NOMO-1 (cell line): ENCODE measurements around the gene MEMO1.
"Not testable (repeated sequence)": the region's sequence is repeated elsewhere in the genome, so short reads cannot be mapped to it uniquely, and the experiment has no call there.

Experiments
- DNase-seq, 2 experiments: peaks; one replicate each; lab custom pipeline; 2025; ENCODE audit not compliant: unreplicated experiment in 2 of 2; lab: John Stamatoyannopoulos, UW

MEMO1 gene

DNA sequence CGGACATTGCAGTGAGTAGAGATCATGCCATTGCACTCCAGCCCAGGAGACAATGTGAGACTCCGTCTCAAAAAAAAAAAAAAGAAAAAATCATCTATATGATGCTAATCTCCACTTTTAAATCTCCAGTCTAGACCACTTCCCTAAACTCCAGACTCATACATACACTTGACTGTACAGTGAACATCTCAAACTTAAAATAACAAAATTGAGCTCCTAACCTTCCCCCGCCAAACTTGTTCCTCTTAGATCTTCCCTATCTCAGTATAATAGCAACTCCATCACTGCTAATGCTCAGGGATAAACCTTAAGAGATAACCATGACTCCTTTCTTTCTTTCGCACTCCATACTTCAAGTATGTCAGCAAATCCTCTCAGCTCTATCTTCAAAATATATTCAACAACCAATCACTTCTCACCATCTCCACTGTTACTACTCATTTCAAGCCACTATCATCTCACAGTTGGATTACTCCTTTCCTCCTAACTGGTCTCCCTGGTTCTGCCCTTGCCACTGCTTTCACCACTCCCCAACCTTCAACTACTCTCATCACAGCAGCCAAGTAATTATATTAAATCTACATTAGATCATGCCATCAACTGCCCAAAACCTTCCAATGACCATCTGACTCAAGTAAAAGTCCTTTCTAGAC lies 12.0 kb downstream of the MEMO1 start:
- DNase-seq = peak in 1 of 2 experiments; percentile 25

DNA sequence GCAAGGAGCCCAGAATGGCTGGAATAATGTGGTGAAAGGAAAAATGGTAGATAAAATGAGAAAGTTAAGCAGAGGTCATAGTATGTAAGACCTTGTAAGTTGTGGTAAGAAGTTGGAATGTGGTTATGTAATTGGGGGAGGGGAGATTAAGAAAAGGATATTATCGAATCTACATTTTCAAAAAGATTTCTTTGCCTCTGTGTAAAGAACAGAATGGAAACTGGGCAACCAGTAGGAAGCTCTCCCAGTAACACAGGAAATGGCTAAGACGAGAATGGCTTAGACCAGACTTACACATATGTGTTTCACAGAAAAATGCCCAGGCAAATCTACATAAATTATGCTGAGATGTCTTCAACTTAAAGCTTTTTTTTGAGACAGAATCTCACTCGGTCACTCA lies 13.2 kb downstream of the MEMO1 start:
- DNase-seq = no peak

DNA sequence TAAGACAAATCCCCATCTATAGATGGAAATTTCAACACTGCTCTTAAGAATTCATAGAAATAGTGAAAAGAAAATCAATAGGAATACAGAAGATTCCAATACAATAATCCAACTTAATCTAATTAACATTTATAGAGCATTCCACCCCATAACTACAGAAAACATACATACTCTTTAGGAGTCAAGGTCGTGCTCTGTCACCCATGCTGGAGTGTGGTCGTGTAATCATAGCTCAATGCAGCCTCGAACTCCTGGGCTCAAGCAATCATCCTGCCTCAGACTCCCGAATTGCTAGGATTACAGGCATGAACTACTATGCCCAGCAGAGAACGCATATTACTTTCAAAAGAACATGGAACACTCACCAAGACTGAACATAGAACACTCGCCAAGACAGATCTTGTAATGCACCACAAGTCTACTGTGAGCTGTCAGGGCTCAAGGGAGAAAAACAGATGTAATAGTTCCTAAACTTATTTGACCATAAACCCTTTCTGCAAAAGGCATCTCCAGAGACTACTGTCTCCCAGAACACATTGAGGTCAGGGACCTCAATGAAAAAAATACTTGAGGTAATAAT lies 14.1 kb downstream of the MEMO1 start:
- DNase-seq = no peak

DNA sequence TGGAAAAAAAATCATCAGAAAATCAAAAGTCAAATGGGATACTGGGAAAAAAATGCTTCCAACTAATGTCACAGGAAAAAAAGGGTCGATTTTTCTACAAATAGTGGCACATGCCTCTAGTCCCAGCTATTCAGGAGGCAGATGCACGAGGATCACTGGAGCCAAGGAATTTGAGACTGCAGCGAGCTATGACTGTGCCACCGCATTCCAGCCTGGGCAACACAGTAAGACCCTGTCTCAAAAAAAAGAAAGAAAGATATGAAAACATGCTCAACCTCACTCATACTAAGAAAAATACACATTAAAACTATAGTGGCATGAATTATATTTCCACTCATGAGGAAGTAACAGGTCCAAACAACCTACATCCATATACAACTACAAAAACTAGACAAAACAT lies 17.9 kb downstream of the MEMO1 start:
- DNase-seq = no peak

DNA sequence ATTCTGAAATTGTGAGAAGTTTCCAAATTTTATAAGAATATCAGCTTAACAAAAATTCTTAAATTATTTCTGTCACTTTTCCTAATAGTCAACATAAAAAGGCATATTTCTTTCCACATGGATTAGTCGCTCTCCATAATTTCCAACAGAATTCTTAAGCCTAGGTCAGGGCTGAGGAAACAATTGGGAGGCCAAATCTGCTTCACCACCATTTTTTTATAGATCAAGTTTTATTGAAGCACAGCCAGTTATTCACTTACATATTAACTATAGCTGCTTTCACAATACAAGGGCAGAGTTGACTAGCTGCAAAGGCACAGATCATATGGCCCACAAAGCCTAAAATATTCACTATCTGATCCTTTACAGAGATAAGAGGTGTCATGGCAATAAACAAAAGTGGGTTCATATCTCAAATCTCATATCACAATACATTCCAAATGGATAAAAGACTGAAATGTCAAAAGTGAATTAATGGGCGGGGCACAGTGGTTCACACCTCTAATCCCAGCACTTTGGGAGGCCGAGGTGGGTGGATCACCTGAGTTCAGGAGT lies 18.7 kb downstream of the MEMO1 start:
- DNase-seq = no peak

DNA sequence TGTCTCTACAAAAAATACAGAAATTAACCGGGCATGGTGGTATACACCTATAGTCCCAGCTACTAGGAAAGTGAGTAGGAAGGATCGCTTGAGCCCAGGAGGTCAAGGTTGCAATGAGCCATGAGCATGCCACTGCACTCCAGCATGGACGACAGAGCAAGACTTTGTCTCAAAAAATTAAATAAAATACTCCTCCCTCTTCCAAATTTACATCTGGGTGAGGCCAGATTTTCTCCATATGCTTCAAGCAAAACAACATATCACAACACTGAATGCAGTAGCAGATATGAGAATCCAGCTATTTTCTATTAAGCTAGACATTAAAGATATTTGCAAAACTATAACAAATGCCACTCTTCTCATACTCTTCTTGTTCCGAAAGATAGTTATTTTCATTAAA lies 20.9 kb downstream of the MEMO1 start:
- DNase-seq = no peak

DNA sequence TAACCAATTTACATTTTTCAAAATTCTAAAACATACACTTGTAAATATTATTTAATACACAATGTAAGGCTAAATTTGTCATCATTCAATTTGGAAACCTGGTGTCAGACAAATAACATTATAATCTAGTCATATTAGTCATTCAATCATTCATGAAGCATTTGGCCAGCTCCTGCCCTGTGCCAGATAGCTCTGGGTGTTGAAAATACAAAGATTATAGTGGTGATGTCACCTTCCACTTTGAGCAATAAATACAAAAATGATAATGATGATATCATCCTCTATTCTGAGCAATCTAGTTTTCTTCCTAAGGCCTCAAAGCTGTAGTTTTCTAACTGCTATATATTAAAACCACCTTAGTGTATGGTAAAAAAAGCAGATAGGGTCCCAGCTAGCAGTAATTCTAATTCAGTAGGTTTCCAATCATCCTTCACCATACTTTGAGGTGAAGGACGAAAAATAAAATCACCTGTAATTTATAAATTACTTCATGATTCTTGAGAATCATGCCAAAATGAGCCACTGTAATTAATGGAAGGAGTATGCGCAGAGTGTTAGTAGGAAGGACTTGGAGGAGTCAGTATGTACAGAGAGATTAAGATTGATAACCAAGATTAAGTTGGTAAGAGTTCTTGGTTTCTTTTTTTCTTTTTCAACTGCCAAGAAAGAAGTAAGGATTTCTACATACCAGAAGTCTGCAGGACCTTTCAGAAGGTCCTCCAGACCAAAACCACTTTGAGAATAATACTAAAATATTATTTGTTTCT lies 23.2 kb downstream of the MEMO1 start:
- DNase-seq = no peak

DNA sequence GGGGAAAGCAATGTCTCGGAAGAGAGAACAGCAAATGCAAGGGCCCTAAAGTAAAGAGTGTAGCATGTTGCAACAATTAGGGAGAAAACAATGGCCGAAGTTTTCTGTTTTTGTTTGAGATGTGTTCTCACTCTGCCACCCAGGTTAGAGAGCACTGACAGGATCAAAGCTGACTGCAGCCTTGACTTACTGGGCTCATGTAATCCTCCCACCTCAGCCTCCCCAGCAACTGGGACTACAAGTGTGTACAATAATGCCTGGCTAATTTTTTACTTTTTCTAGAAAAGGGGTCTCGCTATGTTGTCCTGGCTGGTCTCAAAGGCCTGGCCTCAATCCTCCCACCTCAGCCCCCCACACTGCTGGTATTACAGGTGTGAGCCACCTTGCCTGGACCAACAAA lies 23.9 kb downstream of the MEMO1 start:
- DNase-seq = no peak

DNA sequence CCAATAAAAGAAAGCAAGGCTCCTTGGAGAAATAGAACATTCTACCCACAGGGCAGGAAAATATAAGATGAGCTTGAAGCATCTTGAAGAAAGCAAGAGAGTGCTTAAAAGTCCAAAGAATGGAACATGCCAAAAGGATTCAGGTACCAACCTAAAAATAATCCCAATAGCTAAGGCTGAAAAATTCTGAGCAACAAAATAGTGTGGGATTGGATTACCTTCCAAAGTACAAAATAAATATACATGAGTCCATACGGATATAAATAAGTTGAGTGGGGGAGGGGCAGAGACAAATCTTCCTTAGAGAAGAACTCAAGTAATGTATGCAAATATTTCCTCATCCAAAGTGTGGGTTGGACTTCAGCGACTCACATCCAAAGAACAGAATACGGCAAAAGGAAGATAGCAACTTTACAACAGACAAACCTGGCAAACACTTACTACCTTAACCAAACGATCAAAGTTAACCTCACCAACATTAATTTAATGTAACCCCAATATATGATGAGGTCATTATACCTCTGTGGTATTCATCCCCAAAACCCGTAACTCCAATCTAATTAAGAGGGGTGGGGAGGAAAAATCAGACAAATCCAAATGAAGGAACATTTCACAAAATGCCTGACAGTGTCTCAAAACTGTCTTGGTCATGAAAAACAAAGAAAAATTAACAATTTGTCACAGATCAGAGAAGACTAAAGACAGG lies 26.9 kb downstream of the MEMO1 start:
- no peak for DNase-seq

DNA sequence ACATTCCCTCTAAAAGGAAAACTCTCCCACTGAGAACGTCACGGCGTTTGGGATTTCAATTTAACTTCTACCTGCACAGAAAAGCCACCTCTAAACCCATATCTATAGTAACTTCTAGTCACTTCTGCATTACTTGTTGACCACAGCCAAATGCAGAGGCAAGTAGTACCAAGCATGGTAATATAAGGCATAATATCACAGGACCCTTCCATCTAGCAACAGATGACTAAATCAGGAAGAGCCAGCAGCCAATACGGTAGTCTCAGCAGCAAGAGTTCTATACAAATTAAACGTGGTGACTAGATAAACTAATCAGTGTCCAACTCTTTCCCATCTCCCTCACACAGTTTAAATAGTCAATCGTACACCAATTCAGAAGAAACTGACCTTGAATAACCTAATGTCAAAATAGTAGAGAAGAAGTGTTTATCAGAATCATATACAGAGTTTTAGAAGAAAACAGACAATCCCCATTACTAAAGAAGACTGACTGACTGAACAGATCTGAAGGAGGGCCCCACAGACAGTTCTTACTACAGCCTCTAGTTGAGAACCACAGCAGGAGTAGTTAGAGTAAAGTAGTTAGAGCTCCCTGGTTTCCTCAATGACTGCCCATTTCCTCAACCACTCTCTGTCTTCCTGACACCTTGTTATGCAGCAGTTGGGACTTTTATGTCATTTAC lies 30.0 kb downstream of the MEMO1 start:
- peak in 1 of 2 experiments; percentile 72 for DNase-seq

DNA sequence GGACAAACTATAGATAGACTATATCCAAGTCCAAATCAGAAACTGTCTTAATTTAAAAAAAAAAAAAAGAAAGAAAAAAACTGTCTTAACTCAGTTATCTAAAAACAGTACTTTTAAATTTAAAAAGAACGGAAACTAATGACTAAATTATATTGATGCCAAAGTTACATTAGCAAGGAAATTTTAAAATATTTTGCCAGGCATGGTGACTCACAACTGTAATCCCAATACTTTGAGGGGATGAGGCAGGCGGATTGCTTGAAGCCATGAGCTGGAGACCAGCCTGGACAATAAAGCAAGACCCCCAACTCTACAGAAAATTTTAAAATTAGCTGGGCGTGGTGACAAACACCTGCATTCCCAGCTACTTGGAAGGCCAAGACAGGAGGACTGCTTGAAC lies 30.9 kb downstream of the MEMO1 start:
- no peak for DNase-seq

DNA sequence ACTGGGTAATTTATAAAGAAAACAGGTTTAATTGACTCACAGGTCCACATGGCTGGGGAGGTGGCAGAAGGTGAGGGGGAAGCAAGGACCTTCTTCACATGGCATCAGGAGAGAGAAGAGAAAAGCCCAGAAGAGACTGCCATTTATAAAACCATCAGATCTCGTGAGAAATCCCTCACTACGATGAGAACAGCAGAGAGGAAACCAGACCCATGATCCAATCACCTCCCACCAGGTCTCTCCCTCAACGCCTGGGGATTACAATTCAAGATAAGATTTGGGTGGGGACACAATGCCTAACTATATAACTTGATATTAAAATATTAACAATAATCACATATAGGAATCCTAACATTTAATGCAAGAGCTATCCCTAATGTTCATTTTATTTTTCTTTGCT lies 31.8 kb downstream of the MEMO1 start:
- DNase-seq = no peak

DNA sequence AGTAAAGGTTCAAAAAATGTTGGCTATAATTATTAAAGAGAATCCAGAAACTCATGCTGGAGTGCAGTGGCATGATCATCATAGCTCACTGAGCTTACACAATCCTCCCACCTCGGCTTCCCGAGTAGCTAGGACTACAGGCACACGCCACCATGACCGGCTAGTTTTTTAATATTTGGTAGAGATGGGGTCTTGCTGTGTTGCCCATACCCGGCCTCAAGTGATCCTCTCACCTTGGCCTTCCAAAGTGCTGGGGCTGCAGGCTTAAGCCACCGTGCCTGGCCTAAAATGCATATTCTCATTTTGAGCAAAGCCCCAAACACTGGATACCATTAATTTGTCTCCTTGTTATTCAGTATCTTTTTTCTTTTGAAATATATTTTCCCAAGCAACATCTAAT lies 32.4 kb downstream of the MEMO1 start:
- no peak for DNase-seq

DNA sequence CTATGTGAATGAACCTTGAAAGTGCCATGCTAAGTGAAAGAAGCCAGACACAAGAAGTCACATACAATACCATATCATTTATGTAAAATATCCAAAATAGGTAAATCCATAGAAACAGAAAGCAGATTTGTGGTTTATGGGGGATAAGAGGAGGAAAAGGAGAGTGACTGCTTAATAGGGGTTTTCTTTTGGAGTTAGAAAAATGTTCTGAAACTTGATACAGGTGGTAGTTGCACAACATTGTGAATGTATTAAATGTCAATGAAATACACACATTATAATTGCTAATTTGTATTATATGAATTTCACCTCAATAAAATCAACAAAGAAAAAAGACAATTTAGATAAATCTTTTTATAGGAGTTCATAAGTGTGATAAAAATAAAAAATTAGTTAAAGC lies 37.1 kb downstream of the MEMO1 start:
- DNase-seq = no peak

DNA sequence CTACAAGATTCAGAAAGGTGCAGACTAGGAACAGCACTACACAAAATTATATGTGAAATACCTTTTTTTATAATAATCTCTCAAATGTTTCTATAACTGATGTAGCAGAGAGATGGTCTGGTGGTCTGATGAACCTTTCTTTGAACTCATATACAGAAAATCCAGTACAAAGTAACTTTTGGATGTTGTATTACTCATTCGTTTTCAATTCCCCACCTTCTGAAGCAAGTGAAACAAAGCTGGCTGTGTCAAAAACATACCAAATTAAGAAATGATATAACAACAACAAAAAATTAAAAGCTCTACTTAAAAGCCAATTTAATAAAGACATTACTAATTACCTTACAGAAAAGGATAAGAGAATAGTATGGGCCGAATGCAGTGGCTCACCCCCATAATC lies 38.7 kb downstream of the MEMO1 start:
- no peak for DNase-seq

DNA sequence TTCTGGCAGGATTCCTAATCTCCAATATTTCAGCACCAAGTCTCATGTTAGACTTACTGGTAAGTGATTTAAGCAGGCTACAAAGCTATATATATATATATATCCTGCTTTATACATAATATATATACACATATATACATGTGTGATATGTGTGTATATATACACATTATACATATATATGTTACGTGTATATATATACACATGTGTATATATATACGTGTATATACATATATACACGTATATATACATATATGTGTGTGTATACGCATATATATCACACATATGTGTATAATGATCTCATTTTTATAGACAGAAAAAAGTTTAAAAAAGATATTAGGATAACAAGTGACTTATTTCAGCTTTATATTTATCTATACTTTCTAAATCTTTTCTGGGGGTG lies 41.6 kb downstream of the MEMO1 start:
- DNase-seq = no peak

DNA sequence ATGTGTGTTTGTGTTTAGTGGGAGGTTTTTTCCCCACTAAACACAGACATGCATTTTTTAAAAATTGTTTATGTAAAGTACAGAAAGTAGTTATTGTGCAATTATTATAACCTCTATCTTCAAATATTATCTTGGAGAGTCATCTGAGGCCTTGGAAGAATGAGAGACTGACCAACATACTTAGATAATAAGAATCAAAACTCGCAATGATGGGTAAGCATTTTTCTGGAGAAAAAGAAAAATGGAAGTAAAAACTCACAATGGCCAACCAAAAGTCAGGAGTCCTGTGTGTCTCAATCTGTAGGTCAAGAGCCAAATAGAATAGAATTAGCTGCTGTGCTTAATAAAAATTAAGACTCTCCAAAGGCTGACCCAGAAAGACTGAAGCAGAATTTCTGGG lies 43.0 kb downstream of the MEMO1 start:
- DNase-seq = no peak

DNA sequence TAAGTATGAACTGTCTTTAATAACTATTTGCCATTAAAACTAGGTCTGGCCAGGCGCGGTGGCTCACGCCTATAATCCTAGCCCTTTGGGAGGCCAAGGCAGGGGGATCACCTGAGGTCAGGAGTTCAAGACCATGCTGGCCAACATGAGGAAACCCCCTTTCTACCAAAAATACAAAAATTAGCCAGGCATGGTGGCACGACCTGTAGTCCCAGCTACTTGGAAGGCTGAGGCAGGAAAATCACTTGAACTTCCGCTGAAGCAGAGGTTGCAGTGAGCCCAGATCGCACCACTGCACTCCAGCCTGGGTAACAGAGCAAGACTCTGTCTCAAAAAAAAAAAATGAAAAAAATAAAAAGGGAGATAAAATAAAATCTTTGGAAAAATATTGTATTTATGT lies 44.4 kb downstream of the MEMO1 start:
- not testable (repeated sequence) for DNase-seq

DNA sequence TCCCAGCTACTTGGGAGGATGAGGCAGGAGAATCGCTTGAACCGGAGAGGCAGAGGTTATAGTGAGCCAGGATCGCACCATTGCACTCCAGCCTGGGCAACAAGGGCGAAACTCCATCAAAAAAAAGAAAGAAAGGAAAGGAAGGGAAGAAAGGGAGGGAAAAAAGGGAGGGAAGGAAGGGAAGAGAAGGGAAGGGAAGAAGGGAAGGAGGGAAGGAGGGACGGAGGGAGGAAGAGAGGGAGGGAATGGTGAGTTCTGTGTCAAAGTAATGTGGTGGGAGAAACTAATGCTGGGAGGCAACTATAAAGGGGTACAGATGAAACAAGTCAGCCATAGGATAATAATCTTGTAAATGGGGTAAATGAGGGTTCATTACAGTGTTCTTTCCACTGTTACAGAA lies 45.7 kb downstream of the MEMO1 start:
- DNase-seq = no peak

DNA sequence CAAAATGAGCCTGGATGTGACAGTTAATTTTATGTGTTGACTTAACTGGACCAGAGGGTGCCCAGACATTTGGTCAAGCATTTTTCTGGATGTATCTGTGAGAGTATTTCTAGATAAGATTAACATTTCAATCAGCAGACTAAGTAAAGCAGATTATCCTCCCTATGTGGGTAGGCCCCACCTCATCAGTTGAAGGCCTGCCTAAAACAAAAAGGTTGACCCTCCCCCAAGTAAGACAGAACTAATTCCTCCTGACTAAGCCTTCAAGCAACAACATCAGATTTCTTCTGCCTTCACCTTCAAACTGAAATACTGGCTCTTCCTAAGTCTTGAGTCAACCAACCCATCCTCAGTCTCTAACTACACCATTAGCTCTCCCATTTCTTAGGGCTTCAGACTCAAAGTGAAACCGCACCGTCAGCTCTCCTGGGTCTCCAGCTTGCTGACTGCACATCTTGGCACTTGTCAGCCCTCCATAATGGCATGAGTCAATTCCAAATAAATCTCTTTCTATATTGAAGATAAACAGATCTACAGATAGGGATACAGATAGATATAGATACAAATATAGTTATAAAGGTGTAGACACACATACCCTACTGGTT lies 47.9 kb downstream of the MEMO1 start:
- DNase-seq = no peak
